H9 (cell line): Measurements from ENCODE around the gene IZUMO4. TPM values are rescaled to one million over a fixed set of nuclear protein-coding genes. Genes with fewer than 3 reads are reported as not detected.
A peak's percentile ranks its signal among the peaks of the same experiment; 100 is the strongest.

Experiments used
- DNase-seq: peaks from one replicate; pipeline ENCODE4 v3.0.0-alpha.2; 2017
- H2AFZ ChIP-seq: one replicate; pipeline ENCODE4 v1.6.1; 2013; ENCODE audit warnings: mild to moderate bottlenecking, low read length, control low read depth, moderate library complexity
- H2AK5ac ChIP-seq: 2 replicates; pipeline ENCODE4 v1.6.1; 2013; ENCODE audit warnings: low read length, control low read depth, mixed read lengths; ENCODE audit not compliant: insufficient read length
- H2BK120ac ChIP-seq: one replicate; pipeline ENCODE4 v1.6.1; 2013; ENCODE audit warnings: low read depth, mild to moderate bottlenecking, low read length, control low read depth, inconsistent platforms; ENCODE audit not compliant: poor library complexity, severe bottlenecking
- H2BK12ac ChIP-seq: 2 replicates; pipeline ENCODE4 v1.6.1; 2013; ENCODE audit warnings: low read length, control low read depth, mixed read lengths, low read depth; ENCODE audit not compliant: insufficient read length
- H2BK15ac ChIP-seq: 2 replicates; pipeline ENCODE4 v1.6.1; 2013; ENCODE audit warnings: low read depth, low read length, control low read depth
- H2BK20ac ChIP-seq: one replicate; pipeline ENCODE4 v1.6.1; 2013; ENCODE audit warnings: low read depth, mild to moderate bottlenecking, low read length, control low read depth, inconsistent platforms; ENCODE audit not compliant: poor library complexity, severe bottlenecking
- H2BK5ac ChIP-seq: 2 replicates; pipeline ENCODE4 v1.6.1; 2013; ENCODE audit warnings: low read length, control low read depth, mixed read lengths; ENCODE audit not compliant: insufficient read length
- H3K14ac ChIP-seq: 2 replicates; pipeline ENCODE4 v1.6.1; 2013; ENCODE audit warnings: low read length, control low read depth; ENCODE audit not compliant: insufficient read depth
- H3K18ac ChIP-seq: 2 replicates; pipeline ENCODE4 v1.6.1; 2013; ENCODE audit warnings: low read depth, mild to moderate bottlenecking, mixed read lengths, low read length, control low read depth; ENCODE audit not compliant: insufficient read length
- H3K23ac ChIP-seq: 2 replicates; pipeline ENCODE4 v1.6.1; 2013; ENCODE audit warnings: low read length, control low read depth, mixed read lengths, low read depth; ENCODE audit not compliant: insufficient read length
- H3K23me2 ChIP-seq: 2 replicates; pipeline ENCODE4 v1.6.1; 2013; ENCODE audit warnings: low read depth, mild to moderate bottlenecking, mixed read lengths, low read length, control low read depth; ENCODE audit not compliant: insufficient read length, poor library complexity, severe bottlenecking
- H3K27ac ChIP-seq: 2 replicates; pipeline ENCODE4 v1.5.1; 2013; ENCODE audit warnings: low read length, control low read depth, mixed read lengths, low read depth; ENCODE audit not compliant: insufficient read length
- H3K27me3 ChIP-seq: 2 replicates; pipeline ENCODE4 v1.6.1; 2013; ENCODE audit warnings: low read length, control low read depth, inconsistent platforms; ENCODE audit not compliant: insufficient read depth
- H3K4ac ChIP-seq: 2 replicates; pipeline ENCODE4 v1.6.1; 2013; ENCODE audit warnings: low read depth, mild to moderate bottlenecking, control low read depth, inconsistent platforms, low read length, moderate library complexity
- H3K4me1 ChIP-seq: 2 replicates; pipeline ENCODE4 v1.6.1; 2013; ENCODE audit warnings: low read length, control low read depth, inconsistent platforms; ENCODE audit not compliant: insufficient read depth
- H3K4me2 ChIP-seq: 2 replicates; pipeline ENCODE4 v1.6.1; 2013; ENCODE audit warnings: low read length, control low read depth, mixed read lengths; ENCODE audit not compliant: insufficient read length, insufficient read depth
- H3K56ac ChIP-seq: 2 replicates; pipeline ENCODE4 v1.6.1; 2013; ENCODE audit warnings: low read depth, mild to moderate bottlenecking, mixed read lengths, low read length, control low read depth; ENCODE audit not compliant: insufficient read length
- H3K79me1 ChIP-seq: 2 replicates; pipeline ENCODE4 v1.6.1; 2013; ENCODE audit warnings: low read depth, mild to moderate bottlenecking, moderate library complexity, low read length, control low read depth, inconsistent platforms; ENCODE audit not compliant: insufficient read depth, poor library complexity, severe bottlenecking
- H3K79me2 ChIP-seq: 2 replicates; pipeline ENCODE4 v1.6.1; 2013; ENCODE audit warnings: low read length, control low read depth, inconsistent platforms; ENCODE audit not compliant: insufficient read depth
- H3K9ac ChIP-seq: 2 replicates; pipeline ENCODE4 v1.6.1; 2013; ENCODE audit warnings: low read length, control low read depth, mixed read lengths; ENCODE audit not compliant: insufficient read length; ENCODE audit errors: extremely low read depth
- H3K9me3 ChIP-seq: one replicate; pipeline ENCODE4 v1.6.1; 2013; ENCODE audit warnings: low read depth, low read length, inconsistent platforms; ENCODE audit not compliant: control insufficient read depth
- H3T11ph ChIP-seq: one replicate; pipeline ENCODE4 v1.6.1; 2013; ENCODE audit warnings: mild to moderate bottlenecking, low read length, control low read depth, inconsistent platforms
- H4K20me1 ChIP-seq: one replicate; pipeline ENCODE4 v1.6.1; 2013; ENCODE audit not compliant: control insufficient read depth, insufficient read length, insufficient read depth
- H4K5ac ChIP-seq: 2 replicates; pipeline ENCODE4 v1.6.1; 2013; ENCODE audit warnings: low read depth, mild to moderate bottlenecking, mixed read lengths, low read length, control low read depth; ENCODE audit not compliant: insufficient read length
- H4K8ac ChIP-seq: replicated peaks from 2 replicates; pipeline ENCODE4 v1.6.1; 2013; ENCODE audit warnings: low read length, control low read depth, mixed read lengths, low read depth; ENCODE audit not compliant: insufficient read length
- H4K91ac ChIP-seq: 2 replicates; pipeline ENCODE4 v1.6.1; 2013; ENCODE audit warnings: low read depth, mild to moderate bottlenecking, moderate library complexity, mixed read lengths, low read length, control low read depth; ENCODE audit not compliant: insufficient read length
- H3K27ac Mint-ChIP-seq, 3 experiments: 2 replicates in 2 of 3; 3 replicates in 1 of 3; pipeline ENCODE4 v1.8.0; 2020 to 2021; ENCODE audit warnings: mixed read lengths in 3 of 3, mild to moderate bottlenecking in 1 of 3, moderate library complexity in 1 of 3
- H3K27me3 Mint-ChIP-seq: 2 replicates; pipeline ENCODE4 v1.8.0; 2021; ENCODE audit warnings: low read depth, mild to moderate bottlenecking, moderate library complexity, mixed read lengths
- H3K36me3 Mint-ChIP-seq, 3 experiments: 2 replicates in 2 of 3; 3 replicates in 1 of 3; pipeline ENCODE4 v1.8.0; 2020 to 2021; ENCODE audit warnings: low read depth in 3 of 3, mixed read lengths in 3 of 3; ENCODE audit not compliant: insufficient read depth in 1 of 3
- H3K4me1 Mint-ChIP-seq, 2 experiments: 2 replicates each; pipeline ENCODE4 v1.8.0; 2020; ENCODE audit warnings: mixed read lengths in 2 of 2
- H3K4me3 Mint-ChIP-seq, 2 experiments: 2 replicates in 1 of 2; 3 replicates in 1 of 2; pipeline ENCODE4 v1.8.0; 2020 to 2021; ENCODE audit warnings: mild to moderate bottlenecking in 2 of 2, mixed read lengths in 2 of 2, moderate library complexity in 1 of 2
- H3K9me3 Mint-ChIP-seq, 2 experiments: 2 replicates in 1 of 2; 3 replicates in 1 of 2; pipeline ENCODE4 v1.8.0; 2020; ENCODE audit warnings: mild to moderate bottlenecking in 2 of 2, mixed read lengths in 2 of 2, moderate library complexity in 1 of 2
- CTCF ChIP-seq: fragments of 200-600 bp; sonication (generic); conservative IDR thresholded peaks from 3 replicates; pipeline ENCODE4 v1.8.0; 2021; ENCODE audit warnings: antibody characterized with exemption, mild to moderate bottlenecking
- WGBS: extraction: QIAGEN DNeasy Blood & Tissue Kit; methylation state at CpG from one replicate; pipeline ENCODE4 v1.1.7; 2013; ENCODE audit warnings: missing lambda C conversion rate, low lambda C conversion rate, mixed read lengths; ENCODE audit not compliant: insufficient read length; ENCODE audit errors: extremely low coverage; 5-methylcytosine and 5-hydroxymethylcytosine counted together
- total RNA-seq: library from RNA; stranded (reverse); gene quantifications from 2 replicates; pipeline ENCODE4 v1.2.1, GENCODE V29; 2021

Gene IZUMO4
- total RNA-seq, 1 experiment from 2014 or later, result 2.1 TPM

DNA sequence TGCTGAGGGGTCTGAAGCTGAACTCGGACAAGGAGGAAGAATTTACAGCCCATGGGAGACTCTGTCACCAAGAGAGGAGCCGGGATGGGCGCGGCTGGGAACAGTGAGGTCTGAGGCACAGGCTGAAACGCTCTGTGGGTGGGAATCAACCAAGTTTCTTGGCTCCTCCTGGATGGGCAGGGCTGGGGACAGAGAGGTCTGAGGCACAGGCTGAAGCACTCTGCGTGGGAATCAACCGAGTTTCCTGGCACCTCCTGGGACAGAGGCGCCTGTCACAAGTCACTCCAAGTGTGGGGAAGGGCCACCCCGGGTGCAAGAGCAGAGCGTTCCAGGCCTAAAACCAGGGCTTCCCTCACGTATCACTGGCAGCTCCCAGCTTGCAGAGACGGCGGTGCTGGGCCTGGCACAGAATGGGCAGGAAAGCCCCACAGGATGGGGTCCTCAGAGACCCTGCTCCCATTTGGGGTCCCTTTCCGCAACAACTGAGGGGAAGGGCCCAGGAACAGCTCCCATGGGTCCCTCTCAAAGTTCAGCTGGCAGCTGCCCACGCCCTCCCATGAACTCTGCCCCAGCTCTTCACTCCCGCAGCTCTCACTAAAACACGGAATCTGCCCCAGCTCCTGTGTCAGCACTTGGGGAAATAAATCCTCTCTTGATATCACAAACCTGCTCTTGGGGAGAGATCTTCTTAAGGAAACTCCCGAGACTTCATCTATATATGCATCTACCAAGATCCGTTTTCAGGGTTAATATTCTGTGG is 36.2 kb downstream of the IZUMO4 start:
- Histone ChIP-seq H3K23ac (no peak overlapping the region), H2BK12ac (no peak overlapping the region), H3K23me2 (no peaks in the 10 kb centered on the region), H2BK20ac (no peak overlapping the region), H2BK15ac (no peak overlapping the region), H3T11ph (no peak overlapping the region), H3K79me1 (no peaks in the 10 kb centered on the region), H3K27ac (no peak overlapping the region), H4K20me1 (no peaks in the 10 kb centered on the region), H3K18ac (no peak overlapping the region), H3K9ac (no peak overlapping the region), H4K91ac (no peak overlapping the region), H3K4me2 (no peak overlapping the region), H3K27me3 (no peaks in the 10 kb centered on the region), H4K5ac (no peak overlapping the region), H4K8ac (no peak overlapping the region), H3K4ac (no peak overlapping the region), H3K14ac (no peak overlapping the region), H3K56ac (no peak overlapping the region), H2AFZ (no peak overlapping the region), H3K9me3 (no peaks in the 10 kb centered on the region), H3K4me1 (no peaks in the 10 kb centered on the region), H3K79me2 (no peaks in the 10 kb centered on the region), H2BK120ac (no peak overlapping the region), H2AK5ac (no peak overlapping the region), H2BK5ac (no peak overlapping the region)
- WGBS, result no CpG with 5 or more reads among the region's 19 CpGs
- Mint-ChIP-seq H3K27ac (peak overlapping the region in 1 of 3 experiments; percentile 63; a peak in 2 of 7 replicates), H3K9me3 (no peaks in the 10 kb centered on the region), H3K27me3 (no peaks in the 10 kb centered on the region), H3K4me1 (no peaks in the 10 kb centered on the region), H3K36me3 (peaks cover 18 to 61% (median 55%) of the 10 kb centered on the region in 3 experiments; a peak in 6 of 7 replicates), H3K4me3 (no peak overlapping the region)
- TF ChIP-seq CTCF, result no peak
- no peak for DNase-seq
